NK-92 (cell line): Measurements from ENCODE around the gene C3orf22.
"Not testable (repeated sequence)": the region's sequence is repeated elsewhere in the genome, so short reads cannot be mapped to it uniquely, and the experiment has no call there.

ENCODE experiments used
- DNase-seq: peaks from one replicate; lab custom pipeline; 2025; ENCODE audit not compliant: unreplicated experiment; lab: John Stamatoyannopoulos, UW

Gene C3orf22, protein sequence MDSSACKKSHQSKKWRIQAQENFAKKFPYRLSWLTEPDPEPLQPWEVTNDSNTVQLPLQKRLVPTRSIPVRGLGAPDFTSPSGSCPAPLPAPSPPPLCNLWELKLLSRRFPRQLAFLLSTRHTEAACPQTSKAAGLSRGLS

GRCh38 chr3:126558336-126559071 lies at the start of gene C3orf22:
C3orf22 (minus strand) TSS chr3:126558932; CDS start chr3:126553390, 5,542 bp downstream.
- DNase-seq = no peak

GRCh38 chr3:126607214-126607908 lies 48.6 kb upstream of the C3orf22 start:
- DNase-seq = no peak

DNA sequence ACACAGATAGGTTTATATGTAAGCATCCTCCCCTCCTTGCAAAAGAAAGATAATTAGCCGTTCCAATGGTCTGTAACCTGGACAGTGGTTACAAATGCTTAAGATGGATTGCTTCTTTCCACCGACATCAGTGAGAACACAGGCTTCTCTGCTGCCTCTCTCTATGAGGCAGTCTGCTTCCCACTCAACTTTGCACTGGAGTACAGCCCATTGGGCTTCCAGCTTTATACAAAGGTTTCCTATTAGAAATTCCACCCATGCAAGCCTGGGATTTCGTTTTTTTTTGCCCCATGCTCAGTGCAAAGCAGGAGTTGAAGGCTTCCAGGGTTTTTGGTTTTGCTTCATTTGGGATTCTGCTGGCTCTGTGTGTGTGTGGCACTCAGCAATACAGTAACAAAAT lies 47.3 kb upstream of the C3orf22 start:
- no peak for DNase-seq

DNA sequence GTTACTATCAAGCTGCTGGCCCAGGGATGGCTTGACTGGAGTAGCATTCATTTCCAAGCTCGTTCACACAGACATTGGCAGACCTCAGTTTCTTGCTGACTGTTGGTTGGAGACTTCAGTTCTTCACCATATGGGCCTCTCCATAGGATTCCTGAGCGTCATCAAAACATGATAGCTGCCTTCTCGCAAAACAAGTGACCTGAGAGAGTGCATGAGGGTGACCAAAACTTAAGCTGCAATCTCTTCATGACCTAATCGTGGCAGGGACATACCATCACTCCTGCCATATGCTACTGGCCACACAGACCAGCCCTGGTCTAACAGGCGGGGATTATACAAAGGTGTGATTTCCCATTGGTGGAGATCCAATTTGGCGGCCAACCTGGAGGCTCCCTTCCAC lies 46.0 kb upstream of the C3orf22 start:
- no peak for DNase-seq

- DNase-seq = no peak
These were observed 40.4 kb upstream of the C3orf22 start for GRCh38 chr3:126599101-126599500.

GRCh38 chr3:126595479-126595878 lies 36.7 kb upstream of the C3orf22 start:
- DNase-seq = not testable (repeated sequence)

- DNase-seq = not testable (repeated sequence)
These were observed 32.8 kb upstream of the C3orf22 start for GRCh38 chr3:126591515-126591914.

- no peak for DNase-seq
These were observed 23.6 kb upstream of the C3orf22 start for GRCh38 chr3:126582311-126582710.

GRCh38 chr3:126581569-126581968 lies 22.8 kb upstream of the C3orf22 start:
- DNase-seq = no peak

DNA sequence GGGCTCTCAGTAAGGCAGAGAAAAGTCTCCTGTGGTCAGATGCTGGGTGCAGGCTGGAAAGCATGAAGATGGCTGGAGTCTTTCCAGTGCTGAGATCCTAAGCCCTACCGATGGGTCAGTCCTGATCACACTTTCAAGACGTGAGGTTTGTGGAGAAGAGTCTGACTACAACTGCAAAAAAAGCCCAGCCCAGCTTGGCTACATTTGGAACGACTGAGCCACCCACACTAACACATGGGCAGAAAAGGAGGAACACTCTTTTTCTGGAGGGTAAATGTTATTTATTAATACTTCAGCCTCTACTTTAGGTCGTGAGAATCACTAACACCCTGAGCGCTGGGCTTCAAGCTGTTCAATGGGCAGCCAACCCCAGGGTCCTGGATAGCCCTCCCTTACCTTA lies 22.0 kb upstream of the C3orf22 start:
- DNase-seq = no peak

- DNase-seq = no peak
These were observed 20.0 kb upstream of the C3orf22 start for GRCh38 chr3:126578702-126579101.

- no peak for DNase-seq
These were observed 18.5 kb upstream of the C3orf22 start for GRCh38 chr3:126577261-126577660.

DNA sequence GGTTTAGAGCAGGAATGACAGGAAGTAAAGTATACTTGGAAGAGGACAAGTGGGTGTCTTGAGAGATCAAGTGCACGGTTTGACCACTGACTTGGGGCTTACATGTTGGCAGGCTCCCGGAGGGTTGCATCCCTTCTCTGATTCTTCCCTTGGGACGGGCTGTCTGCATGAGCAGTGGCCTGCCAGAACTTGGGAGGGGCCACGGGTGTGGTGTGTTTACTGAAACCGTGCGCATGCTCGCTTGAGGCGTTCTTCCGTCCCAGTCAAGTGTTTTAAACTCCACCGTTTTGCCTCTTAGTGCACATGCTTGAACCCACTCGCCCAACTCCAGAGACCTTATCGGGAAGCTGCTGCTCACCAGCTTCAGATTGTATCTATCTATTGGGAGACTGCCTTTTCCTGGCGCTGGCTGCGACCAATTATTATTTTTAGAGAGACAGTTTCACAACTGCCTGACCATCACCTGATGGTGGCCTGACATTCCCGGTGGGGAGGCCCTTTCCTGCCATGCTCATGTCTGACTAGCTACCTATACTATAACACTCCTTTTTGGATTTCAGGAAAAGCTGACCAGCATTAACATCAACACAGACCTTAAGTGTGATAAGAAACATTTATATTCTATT lies 14.9 kb upstream of the C3orf22 start:
- no peak for DNase-seq

- no peak for DNase-seq
These were observed 12.3 kb upstream of the C3orf22 start for GRCh38 chr3:126571078-126571477.

DNA sequence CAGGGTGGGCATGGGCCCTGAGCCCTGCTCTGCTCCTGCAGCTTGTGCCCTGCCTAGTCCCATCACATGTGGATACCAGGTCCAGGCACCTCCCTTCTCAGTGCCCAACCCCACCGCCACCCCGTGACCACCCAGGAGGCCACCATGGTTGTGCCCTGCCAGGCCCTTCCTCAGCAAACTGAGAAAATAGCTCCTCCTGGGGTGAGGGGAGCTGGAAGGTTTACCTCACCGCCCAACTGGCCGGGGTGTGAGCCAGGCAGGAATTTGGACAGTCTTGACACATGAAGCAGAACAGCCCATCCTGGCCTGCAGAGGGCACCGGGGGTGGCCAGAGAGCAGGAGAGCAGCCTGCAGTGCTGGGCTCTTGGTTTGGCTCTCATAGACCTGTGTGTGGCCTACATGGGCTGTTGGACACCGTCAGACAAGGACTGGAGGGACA lies 11.4 kb upstream of the C3orf22 start:
- no peak for DNase-seq

DNA sequence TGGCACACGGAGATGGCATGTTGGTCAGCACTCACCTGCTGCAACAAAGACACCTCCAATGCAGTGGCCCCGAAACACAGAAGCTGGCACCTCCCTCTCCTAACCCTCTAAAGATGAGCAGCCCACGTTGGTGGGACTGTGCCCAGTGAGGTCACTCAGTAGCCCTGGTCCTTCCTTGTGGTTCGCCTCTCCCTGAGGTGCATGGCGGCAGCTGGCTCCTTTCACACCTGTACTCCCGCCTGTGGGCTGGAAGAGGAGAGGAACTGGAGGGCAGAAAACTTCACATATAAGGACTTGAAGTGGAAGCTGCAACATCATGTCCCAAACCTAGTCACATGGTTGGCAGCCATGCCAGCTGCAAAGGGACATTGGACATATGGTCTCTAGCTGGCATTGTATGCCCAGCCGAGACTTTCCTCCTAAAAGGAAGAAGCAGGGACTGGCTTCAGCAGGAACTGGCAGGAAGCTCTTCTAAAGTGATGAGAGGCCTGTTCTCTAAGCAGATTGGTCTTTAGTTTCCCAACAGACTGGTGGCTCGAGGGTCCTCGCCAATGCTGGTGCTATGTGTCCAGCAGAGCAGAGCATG lies 10.8 kb upstream of the C3orf22 start:
- no peak for DNase-seq

- DNase-seq = no peak
These were observed 10.1 kb upstream of the C3orf22 start for GRCh38 chr3:126568776-126569342.

- no peak for DNase-seq
These were observed 9.1 kb upstream of the C3orf22 start for GRCh38 chr3:126567696-126568438.

GRCh38 chr3:126562737-126563276 lies 4.1 kb upstream of the C3orf22 start:
- no peak for DNase-seq

DNA sequence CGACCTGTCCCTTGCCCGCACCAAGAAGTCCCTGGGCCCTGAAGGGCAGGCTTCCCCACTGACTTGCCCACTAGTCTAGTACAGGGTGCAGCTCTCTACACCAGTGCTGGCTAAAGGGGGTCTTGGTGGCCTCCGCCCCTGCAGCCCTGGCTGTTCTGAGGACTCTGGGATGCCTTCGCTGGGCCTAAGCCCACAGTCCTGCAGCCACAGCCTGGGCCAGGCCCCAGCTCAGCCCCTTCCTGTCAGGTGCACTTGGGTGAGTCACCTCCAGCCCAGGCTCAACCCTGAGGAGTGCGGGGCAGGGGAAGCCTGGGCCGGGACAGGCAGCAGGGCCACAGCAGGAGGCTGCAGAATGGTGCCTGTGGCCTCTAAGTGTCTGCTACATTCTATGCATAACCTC lies 971 bp downstream of the C3orf22 start:
- DNase-seq = no peak
